IMR-90 (cell line): ENCODE results near the gene BMP4. TPM values are rescaled to one million over a fixed set of nuclear protein-coding genes. Genes with fewer than 3 reads are reported as not detected.

Experiments used
- ATAC-seq: fragments of 200-7000 bp; cut with Tn5 transposase; 2 replicates; pipeline ENCODE4 v1.9.1; 2020; ENCODE audit warnings: low read depth, mild to moderate bottlenecking, moderate library complexity
- BruUV-seq: library from RNA; stranded (reverse); fragments of 400-500 nt; replicated peaks from 2 replicates; lab custom pipeline; 2021; lab: Mats Ljungman, UMichigan
- CTCF ChIA-PET: fragments of 300-600 bp; formaldehyde crosslinking; extraction: SDS; loops from one replicate; lab custom pipeline; 2021; ENCODE audit warnings: antibody characterized with exemption; lab: Yijun Ruan, JAX
- POLR2A ChIA-PET: fragments of 300-600 bp; sonication (Branson Sonifier 250); formaldehyde crosslinking; loops from one replicate; lab custom pipeline; 2022; ENCODE audit warnings: antibody characterized with exemption; ENCODE audit not compliant: unreplicated experiment; lab: Charles Lee
- DNase-seq: peaks from one replicate; pipeline ENCODE4 v3.0.0; 2013
- H2AFZ ChIP-seq: replicated peaks from 2 replicates; pipeline ENCODE3; 2013; ENCODE audit warnings: low read length, mild to moderate bottlenecking; ENCODE audit not compliant: poor library complexity
- H2AK5ac ChIP-seq: 2 replicates; pipeline ENCODE4 v1.6.1; 2013; ENCODE audit warnings: low read depth, low read length, inconsistent platforms
- H2AK9ac ChIP-seq: replicated peaks from 2 replicates; pipeline ENCODE3; 2013; ENCODE audit warnings: mild to moderate bottlenecking, low read depth, low read length, moderate library complexity; ENCODE audit not compliant: poor library complexity
- H2BK120ac ChIP-seq: 2 replicates; pipeline ENCODE4 v1.6.1; 2013; ENCODE audit warnings: low read depth, low read length, inconsistent platforms
- H2BK15ac ChIP-seq: 3 replicates; pipeline ENCODE4 v1.6.1; 2013; ENCODE audit warnings: low read depth, low read length, inconsistent platforms
- H2BK20ac ChIP-seq: 2 replicates; pipeline ENCODE4 v1.6.1; 2013; ENCODE audit warnings: low read depth, mild to moderate bottlenecking, inconsistent platforms, low read length, moderate library complexity
- H2BK5ac ChIP-seq: 2 replicates; pipeline ENCODE4 v1.6.1; 2013; ENCODE audit warnings: mild to moderate bottlenecking, low read depth, low read length, inconsistent platforms; ENCODE audit not compliant: poor library complexity, severe bottlenecking
- H3K14ac ChIP-seq: replicated peaks from 2 replicates; pipeline ENCODE4 v1.6.1; 2013; ENCODE audit warnings: low read depth, low read length, inconsistent platforms
- H3K18ac ChIP-seq: 2 replicates; pipeline ENCODE4 v1.6.1; 2013; ENCODE audit warnings: low read depth, low read length, control low read depth
- H3K23ac ChIP-seq: 2 replicates; pipeline ENCODE4 v1.6.1; 2013; ENCODE audit warnings: low read depth, low read length, inconsistent platforms
- H3K27ac ChIP-seq: 2 replicates; pipeline ENCODE4 v1.5.1; 2013; ENCODE audit warnings: mild to moderate bottlenecking, control low read depth, low read length; ENCODE audit not compliant: insufficient read depth
- H3K27me3 ChIP-seq: 2 replicates; pipeline ENCODE4 v1.6.1; 2013; ENCODE audit warnings: low read length; ENCODE audit not compliant: control insufficient read depth, insufficient read depth
- H3K36me3 ChIP-seq: 2 replicates; pipeline ENCODE4 v1.6.1; 2013; ENCODE audit warnings: low read length, mixed read lengths; ENCODE audit not compliant: control insufficient read depth, insufficient read depth
- H3K4ac ChIP-seq: 2 replicates; pipeline ENCODE4 v1.6.1; 2013; ENCODE audit warnings: low read depth, low read length, inconsistent platforms
- H3K4me1 ChIP-seq: 2 replicates; pipeline ENCODE4 v1.6.1; 2013; ENCODE audit warnings: low read length, mixed read lengths; ENCODE audit not compliant: control insufficient read depth, insufficient read depth
- H3K4me2 ChIP-seq: 2 replicates; pipeline ENCODE4 v1.6.1; 2013; ENCODE audit warnings: low read depth, mild to moderate bottlenecking, control low read depth, low read length, moderate library complexity
- H3K4me3 ChIP-seq: 2 replicates; pipeline ENCODE4 v1.5.1; 2013; ENCODE audit warnings: low read depth, mild to moderate bottlenecking, control low read depth, low read length, moderate library complexity; ENCODE audit not compliant: insufficient read depth
- H3K56ac ChIP-seq: 2 replicates; pipeline ENCODE4 v1.6.1; 2013; ENCODE audit warnings: low read length, inconsistent platforms; ENCODE audit not compliant: insufficient read depth; ENCODE audit errors: extremely low read depth
- H3K79me1 ChIP-seq, 2 experiments: 2 replicates each; pipeline ENCODE4 v1.6.1; 2013; ENCODE audit warnings: low read length in 2 of 2, inconsistent platforms in 1 of 2, low read depth in 1 of 2
- H3K9ac ChIP-seq: 2 replicates; pipeline ENCODE4 v1.6.1; 2013; ENCODE audit warnings: low read depth, low read length, control low read depth
- H3K9me1 ChIP-seq: 2 replicates; pipeline ENCODE4 v1.6.1; 2013; ENCODE audit warnings: low read length, inconsistent platforms; ENCODE audit not compliant: insufficient read depth
- H3K9me3 ChIP-seq: 2 replicates; pipeline ENCODE4 v1.6.1; 2013; ENCODE audit warnings: low read length; ENCODE audit not compliant: control insufficient read depth, insufficient read depth
- H4K20me1 ChIP-seq: 2 replicates; pipeline ENCODE4 v1.6.1; 2013; ENCODE audit warnings: low read length, inconsistent platforms; ENCODE audit not compliant: insufficient read depth
- H4K5ac ChIP-seq: 2 replicates; pipeline ENCODE4 v1.6.1; 2013; ENCODE audit warnings: mild to moderate bottlenecking, low read depth, low read length, control low read depth
- H4K8ac ChIP-seq, 2 experiments: 2 replicates each; pipeline ENCODE4 v1.6.1; 2013; ENCODE audit warnings: low read depth in 2 of 2, low read length in 2 of 2, control low read depth in 1 of 2, inconsistent platforms in 1 of 2
- H4K91ac ChIP-seq: 2 replicates; pipeline ENCODE4 v1.6.1; 2013; ENCODE audit warnings: low read depth, low read length, inconsistent platforms; ENCODE audit not compliant: insufficient read depth
- BHLHE40 ChIP-seq: fragments of 150-350 bp; IDR thresholded peaks from 2 replicates; pipeline ENCODE4 v1.6.1; 2016; ENCODE audit warnings: mild to moderate bottlenecking, low read depth, low read length
- CEBPB ChIP-seq: IDR thresholded peaks from 2 replicates; pipeline ENCODE4 v1.6.1; 2012; ENCODE audit warnings: low read depth, low read length, improper control_type of control experiment
- CHD1 ChIP-seq: IDR thresholded peaks from 2 replicates; pipeline ENCODE4 v1.6.1; 2012; ENCODE audit warnings: low read depth, low read length, improper control_type of control experiment
- FOS ChIP-seq: fragments of 150-350 bp; IDR thresholded peaks from 2 replicates; pipeline ENCODE4 v1.6.1; 2016; ENCODE audit warnings: low read depth, low read length
- MAFK ChIP-seq: IDR thresholded peaks from 2 replicates; pipeline ENCODE4 v1.6.1; 2012; ENCODE audit warnings: low read depth, low read length, improper control_type of control experiment
- MAZ ChIP-seq: IDR thresholded peaks from 2 replicates; pipeline ENCODE4 v1.6.1; 2012; ENCODE audit warnings: low read depth, mild to moderate bottlenecking, low read length, improper control_type of control experiment, moderate library complexity, borderline replicate concordance
- MXI1 ChIP-seq: IDR thresholded peaks from 2 replicates; pipeline ENCODE4 v1.6.1; 2012; ENCODE audit warnings: low read depth, mild to moderate bottlenecking, low read length, moderate library complexity, borderline replicate concordance
- POLR2A ChIP-seq: IDR thresholded peaks from 2 replicates; pipeline ENCODE4 v1.6.1; 2012; ENCODE audit warnings: mild to moderate bottlenecking, low read depth, low read length
- RCOR1 ChIP-seq: IDR thresholded peaks from 2 replicates; pipeline ENCODE4 v1.6.1; 2012; ENCODE audit warnings: mild to moderate bottlenecking, low read length, improper control_type of control experiment; ENCODE audit not compliant: insufficient replicate concordance
- RFX5 ChIP-seq: IDR thresholded peaks from 2 replicates; pipeline ENCODE4 v1.8.0; 2012; ENCODE audit warnings: low read depth, mild to moderate bottlenecking, low read length, moderate library complexity
- SMC3 ChIP-seq: fragments of 150-350 bp; IDR thresholded peaks from 2 replicates; pipeline ENCODE4 v1.6.1; 2016; ENCODE audit warnings: low read depth, mild to moderate bottlenecking, antibody characterized with exemption, low read length, moderate library complexity
- WGBS, 2 experiments: methylation state at CpG; one replicate each; pipeline versions ENCODE4 v1.1.5 to v1.1.7; 2013; ENCODE audit warnings: missing lambda C conversion rate in 2 of 2; ENCODE audit not compliant: insufficient read length in 1 of 2; ENCODE audit errors: extremely low coverage in 2 of 2; 5-methylcytosine and 5-hydroxymethylcytosine counted together
- dilution Hi-C: fragments of 300-500 bp; cut with HindIII; formaldehyde crosslinking; loops from one replicate; pipeline ENCODE4 v1.14.3; 2018; ENCODE audit warnings: low sequenced_read_pairs; ENCODE audit not compliant: unreplicated experiment
- in situ Hi-C: fragments of 300-500 bp; cut with MboI; formaldehyde crosslinking; loops from 3 replicates; pipeline ENCODE4 v1.14.3; 2019; ENCODE audit warnings: low sequenced_read_pairs, inconsistent platforms, mixed read lengths
- intact Hi-C: fragments of 100-400 bp; cut with micrococcal nuclease; formaldehyde crosslinking; loops from 2 replicates; pipeline ENCODE4 v1.10.0; 2022
- polyA plus RNA-seq, 3 experiments: library from polyadenylated mRNA; depleted of rRNA; stranded (reverse); fragments of >200 nt; gene quantifications; 2 replicates each; pipeline ENCODE4 v1.2.3, GENCODE V29; 2012; ENCODE audit warnings: low replicate concordance in 1 of 3
- total RNA-seq: library from RNA; depleted of rRNA; stranded (reverse); fragments of >200 nt; gene quantifications from 2 replicates; pipeline ENCODE4 v1.2.3, GENCODE V29; 2012
- TF ChIP-seq, protein P1 (sequence below): fragments of 150-350 bp; IDR thresholded peaks from 2 replicates; pipeline ENCODE4 v1.6.1; 2016; ENCODE audit warnings: low read depth, mild to moderate bottlenecking, low read length, moderate library complexity, borderline replicate concordance
- TF ChIP-seq, protein P2 (sequence below): conservative IDR thresholded peaks from 2 replicates; pipeline ENCODE4 v1.5.1; 2012; ENCODE audit warnings: mild to moderate bottlenecking, low read depth, low read length, improper control_type of control experiment
- TF ChIP-seq, protein P3 (sequence below): fragments of 150-350 bp; IDR thresholded peaks from 2 replicates; pipeline ENCODE4 v1.6.1; 2017; ENCODE audit warnings: mild to moderate bottlenecking, antibody characterized with exemption, low read length, low read depth

Gene BMP4
- total and polyA plus RNA-seq, 2 of the 4 experiments (the other 2 are of a cell fraction), result 3.4 to 4.2 TPM

DNA sequence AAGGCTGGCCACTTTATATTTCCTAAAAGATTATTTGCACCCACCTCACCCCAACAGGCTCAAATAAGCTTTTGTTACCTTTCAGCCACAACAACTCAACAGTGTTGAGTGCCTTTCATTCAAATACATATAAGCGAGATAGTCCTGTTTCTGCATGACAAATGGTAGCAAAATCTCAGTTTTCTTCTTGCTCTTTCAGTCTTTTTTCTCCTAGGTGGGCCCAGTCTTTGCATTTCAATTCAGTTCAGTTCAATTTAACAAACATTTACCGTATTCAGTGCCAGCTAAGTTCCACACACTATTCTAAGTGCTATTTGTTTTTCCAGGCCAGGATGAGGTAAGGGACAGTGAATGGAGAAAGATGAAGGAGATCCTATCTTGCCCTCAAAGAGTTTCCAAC, 25.9 kb upstream of the BMP4 start:
- no peak overlapping the region for H3K4me2 ChIP-seq
- H3K23ac ChIP-seq, result no peak overlapping the region
- H3K9me1 ChIP-seq, result peaks cover 10% of the 10 kb centered on the region; the same call in 1 of the 2 replicates
- DNase-seq (no peak), ATAC-seq (no peak)
- BruUV-seq, result no TSS peak
- TF ChIP-seq MAFK (no peak), RFX5 (no peak), CEBPB (no peak), CHD1 (no peak), SMC3 (no peak), MAZ (no peak), MXI1 (no peak), BHLHE40 (no peak), POLR2A (no peak), FOS (no peak), RCOR1 (no peak)
- TF ChIP-seq, protein P1, sequence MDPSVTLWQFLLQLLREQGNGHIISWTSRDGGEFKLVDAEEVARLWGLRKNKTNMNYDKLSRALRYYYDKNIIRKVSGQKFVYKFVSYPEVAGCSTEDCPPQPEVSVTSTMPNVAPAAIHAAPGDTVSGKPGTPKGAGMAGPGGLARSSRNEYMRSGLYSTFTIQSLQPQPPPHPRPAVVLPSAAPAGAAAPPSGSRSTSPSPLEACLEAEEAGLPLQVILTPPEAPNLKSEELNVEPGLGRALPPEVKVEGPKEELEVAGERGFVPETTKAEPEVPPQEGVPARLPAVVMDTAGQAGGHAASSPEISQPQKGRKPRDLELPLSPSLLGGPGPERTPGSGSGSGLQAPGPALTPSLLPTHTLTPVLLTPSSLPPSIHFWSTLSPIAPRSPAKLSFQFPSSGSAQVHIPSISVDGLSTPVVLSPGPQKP, result no peak
- TF ChIP-seq, protein P2, sequence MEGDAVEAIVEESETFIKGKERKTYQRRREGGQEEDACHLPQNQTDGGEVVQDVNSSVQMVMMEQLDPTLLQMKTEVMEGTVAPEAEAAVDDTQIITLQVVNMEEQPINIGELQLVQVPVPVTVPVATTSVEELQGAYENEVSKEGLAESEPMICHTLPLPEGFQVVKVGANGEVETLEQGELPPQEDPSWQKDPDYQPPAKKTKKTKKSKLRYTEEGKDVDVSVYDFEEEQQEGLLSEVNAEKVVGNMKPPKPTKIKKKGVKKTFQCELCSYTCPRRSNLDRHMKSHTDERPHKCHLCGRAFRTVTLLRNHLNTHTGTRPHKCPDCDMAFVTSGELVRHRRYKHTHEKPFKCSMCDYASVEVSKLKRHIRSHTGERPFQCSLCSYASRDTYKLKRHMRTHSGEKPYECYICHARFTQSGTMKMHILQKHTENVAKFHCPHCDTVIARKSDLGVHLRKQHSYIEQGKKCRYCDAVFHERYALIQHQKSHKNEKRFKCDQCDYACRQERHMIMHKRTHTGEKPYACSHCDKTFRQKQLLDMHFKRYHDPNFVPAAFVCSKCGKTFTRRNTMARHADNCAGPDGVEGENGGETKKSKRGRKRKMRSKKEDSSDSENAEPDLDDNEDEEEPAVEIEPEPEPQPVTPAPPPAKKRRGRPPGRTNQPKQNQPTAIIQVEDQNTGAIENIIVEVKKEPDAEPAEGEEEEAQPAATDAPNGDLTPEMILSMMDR, result no peak
- TF ChIP-seq, protein P3, sequence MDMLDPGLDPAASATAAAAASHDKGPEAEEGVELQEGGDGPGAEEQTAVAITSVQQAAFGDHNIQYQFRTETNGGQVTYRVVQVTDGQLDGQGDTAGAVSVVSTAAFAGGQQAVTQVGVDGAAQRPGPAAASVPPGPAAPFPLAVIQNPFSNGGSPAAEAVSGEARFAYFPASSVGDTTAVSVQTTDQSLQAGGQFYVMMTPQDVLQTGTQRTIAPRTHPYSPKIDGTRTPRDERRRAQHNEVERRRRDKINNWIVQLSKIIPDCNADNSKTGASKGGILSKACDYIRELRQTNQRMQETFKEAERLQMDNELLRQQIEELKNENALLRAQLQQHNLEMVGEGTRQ, result no peak
- in situ Hi-C loops (no loop called here), dilution Hi-C loops (no loop called here), intact Hi-C loops (no loop called here)
- H3K9me3 ChIP-seq, result peaks cover 5% of the 10 kb centered on the region; the same call in 1 of the 2 replicates
- H2BK120ac ChIP-seq, result no peak overlapping the region
- no peak overlapping the region for H4K91ac ChIP-seq
- H2AK9ac ChIP-seq, result no peak overlapping the region
- no peaks in the 10 kb centered on the region for H3K36me3 ChIP-seq
- peaks cover 5% of the 10 kb centered on the region; the same call in 1 of the 2 replicates for H3K4me1 ChIP-seq
- H3K4ac ChIP-seq, result no peak overlapping the region
- POLR2A ChIA-PET, result no interaction called here
- no peak overlapping the region for H2BK15ac ChIP-seq
- no peak overlapping the region for H2BK5ac ChIP-seq
- no peak overlapping the region for H3K14ac ChIP-seq
- H4K8ac ChIP-seq, result no peak overlapping the region
- H2AK5ac ChIP-seq, result no peak overlapping the region
- H4K5ac ChIP-seq, result no peak overlapping the region
- H3K56ac ChIP-seq, result no peak overlapping the region
- no peak overlapping the region for H2AFZ ChIP-seq
- no peaks in the 10 kb centered on the region; the same call in 1 of the 2 replicates for H3K27me3 ChIP-seq
- no peaks in the 10 kb centered on the region for H3K79me1 ChIP-seq
- H3K27ac ChIP-seq, result no peak overlapping the region
- CTCF ChIA-PET, result interaction anchor here (0.7 kb wide), 1 partner anchor 114 kb away, joined by 3 read pairs; no protein-coding TSS in a partner anchor
- H3K4me3 ChIP-seq, result no peak overlapping the region
- H3K9ac ChIP-seq, result no peak overlapping the region
- H2BK20ac ChIP-seq, result no peak overlapping the region
- 100% methylated on average over 1 of the region's 2 CpGs; no CpG with 5 or more reads in 1 of the 2 experiments for WGBS, 2 experiments
- no peaks in the 10 kb centered on the region for H4K20me1 ChIP-seq
- no peak overlapping the region for H3K18ac ChIP-seq
